Activated effector memory CD4-positive, alpha-beta T cell treated with anti-CD3 and anti-CD28 coated beads, Interleukin-2, amount 50 U/mL, for 16 hours (primary cell): ENCODE measurements around the gene PHACTR1.

ENCODE experiments used
- DNase-seq: peaks from one replicate; pipeline ENCODE4 v3.0.0-alpha.2; 2020

Gene PHACTR1

GRCh38 chr6:13079096-13079723 lies 362.6 kb downstream of the PHACTR1 start:
- no peak for DNase-seq

- no peak for DNase-seq
Observed at GRCh38 chr6:13080462-13081188, 364.1 kb downstream of the PHACTR1 start.

- DNase-seq, result no peak
Observed at GRCh38 chr6:13081189-13081563, 364.6 kb downstream of the PHACTR1 start.

- DNase-seq, result no peak
Observed at GRCh38 chr6:13089296-13089994, 372.9 kb downstream of the PHACTR1 start.

GRCh38 chr6:13091192-13091591 lies 374.6 kb downstream of the PHACTR1 start:
- no peak for DNase-seq

GRCh38 chr6:13094781-13095425 lies 378.3 kb downstream of the PHACTR1 start:
- no peak for DNase-seq

GRCh38 chr6:13096084-13096483 lies 379.5 kb downstream of the PHACTR1 start:
- no peak for DNase-seq

GRCh38 chr6:13097454-13097853 lies 380.9 kb downstream of the PHACTR1 start:
- DNase-seq, result no peak

GRCh38 chr6:13098006-13098405 lies 381.4 kb downstream of the PHACTR1 start:
- no peak for DNase-seq

- DNase-seq, result no peak
Observed at GRCh38 chr6:13098793-13099570, 382.4 kb downstream of the PHACTR1 start.

GRCh38 chr6:13099771-13100170 lies 383.2 kb downstream of the PHACTR1 start:
- DNase-seq, result no peak

GRCh38 chr6:13101409-13101808 lies 384.8 kb downstream of the PHACTR1 start:
- DNase-seq, result no peak

GRCh38 chr6:13101985-13102384 lies 385.4 kb downstream of the PHACTR1 start:
- no peak for DNase-seq

GRCh38 chr6:13103169-13103568 lies 386.6 kb downstream of the PHACTR1 start:
- no peak for DNase-seq

GRCh38 chr6:13105139-13105538 lies 388.6 kb downstream of the PHACTR1 start:
- no peak for DNase-seq

GRCh38 chr6:13112921-13113320 lies 396.4 kb downstream of the PHACTR1 start:
- DNase-seq, result no peak

- no peak for DNase-seq
Observed at GRCh38 chr6:13113376-13113775, 396.8 kb downstream of the PHACTR1 start.

GRCh38 chr6:13113981-13114593 lies 397.5 kb downstream of the PHACTR1 start:
- no peak for DNase-seq

- DNase-seq, result no peak
Observed at GRCh38 chr6:13116155-13116554, 399.6 kb downstream of the PHACTR1 start.

GRCh38 chr6:13117570-13117969 lies 401.0 kb downstream of the PHACTR1 start:
- DNase-seq, result no peak

- no peak for DNase-seq
Observed at GRCh38 chr6:13119549-13119948, 403.0 kb downstream of the PHACTR1 start.
